CD4-positive, alpha-beta T cell treated with Interleukin-6 at 100 ng/mL for 8 hours (primary cell): Measurements from ENCODE around the gene PRDM2.
"Not testable (repeated sequence)": the region's sequence is repeated elsewhere in the genome, so short reads cannot be mapped to it uniquely, and the experiment has no call there.

ENCODE experiments used
- DNase-seq: peaks from one replicate; pipeline ENCODE4 v3.0.0-alpha.2; 2020; ENCODE audit warnings: mixed read lengths, low spot score

The PRDM2 gene

GRCh38 chr1:13699936-13700520, at the start of gene PRDM2:
Gene PRDM2, plus strand, starts transcription at chr1:13700188. Its CDS starts 15,418 bp downstream, at chr1:13715606.
- DNase-seq = peak; percentile 35

GRCh38 chr1:13651279-13651678, 48.7 kb upstream of the PRDM2 start:
- no peak for DNase-seq

GRCh38 chr1:13652238-13652637, 47.8 kb upstream of the PRDM2 start:
- DNase-seq = no peak

- DNase-seq = no peak
Measured at GRCh38 chr1:13661539-13661938, 38.4 kb upstream of the PRDM2 start.

- DNase-seq = no peak
Measured at GRCh38 chr1:13662493-13662892, 37.5 kb upstream of the PRDM2 start.

- no peak for DNase-seq
Measured at GRCh38 chr1:13663969-13664368, 36.0 kb upstream of the PRDM2 start.

GRCh38 chr1:13664451-13664850, 35.5 kb upstream of the PRDM2 start:
- no peak for DNase-seq

- no peak for DNase-seq
Measured at GRCh38 chr1:13666317-13666716, 33.7 kb upstream of the PRDM2 start.

GRCh38 chr1:13667691-13668090, 32.3 kb upstream of the PRDM2 start:
- DNase-seq = no peak

- DNase-seq = no peak
Measured at GRCh38 chr1:13674377-13674776, 25.6 kb upstream of the PRDM2 start.

GRCh38 chr1:13675151-13675651, 24.8 kb upstream of the PRDM2 start:
- no peak for DNase-seq

- DNase-seq = no peak
Measured at GRCh38 chr1:13677896-13678295, 22.1 kb upstream of the PRDM2 start.

- no peak for DNase-seq
Measured at GRCh38 chr1:13679651-13680050, 20.3 kb upstream of the PRDM2 start.

- not testable (repeated sequence) for DNase-seq
Measured at GRCh38 chr1:13680609-13681008, 19.4 kb upstream of the PRDM2 start.

- DNase-seq = no peak
Measured at GRCh38 chr1:13681921-13682320, 18.1 kb upstream of the PRDM2 start.

GRCh38 chr1:13682444-13682843, 17.5 kb upstream of the PRDM2 start:
- DNase-seq = no peak

GRCh38 chr1:13683206-13683605, 16.8 kb upstream of the PRDM2 start:
- no peak for DNase-seq

- no peak for DNase-seq
Measured at GRCh38 chr1:13687151-13687715, 12.8 kb upstream of the PRDM2 start.

GRCh38 chr1:13693094-13693493, 6.9 kb upstream of the PRDM2 start:
- DNase-seq = not testable (repeated sequence)

GRCh38 chr1:13694886-13695684, 4.9 kb upstream of the PRDM2 start:
- no peak for DNase-seq

GRCh38 chr1:13697738-13698137, 2.2 kb upstream of the PRDM2 start:
- no peak for DNase-seq

GRCh38 chr1:13699510-13699909, 478 bp upstream of the PRDM2 start:
- DNase-seq = no peak
